ENCODE data around the gene CACNA1F. TPM values are rescaled to one million over a fixed set of nuclear protein-coding genes. Genes with fewer than 3 reads are reported as not detected.

CACNA1F gene
- total RNA-seq, 4 donors from 2014 or later: under 0.01 to 0.42 (median 0.06) TPM

DNA sequence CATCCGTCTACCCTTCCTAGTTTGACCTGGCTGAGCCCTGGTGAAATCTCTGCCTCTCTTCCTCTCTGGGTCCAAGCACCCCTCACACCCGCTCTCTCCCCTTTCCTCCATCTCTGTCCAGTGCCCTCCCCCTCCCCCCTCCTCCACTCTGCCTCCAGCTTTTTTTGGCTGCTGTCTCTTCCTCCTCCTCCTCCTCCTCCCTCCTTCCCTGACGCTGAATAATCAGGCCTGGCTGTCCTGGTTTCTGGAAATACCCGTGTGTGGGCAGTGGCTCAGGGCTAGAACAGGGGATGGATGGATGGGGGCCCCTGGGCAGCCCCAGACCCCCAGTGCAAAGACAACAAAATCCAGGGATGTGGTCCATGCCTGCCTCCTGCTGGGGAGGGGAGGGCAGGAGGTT, 28.4 kb downstream of the CACNA1F start:
- TF ChIP-seq POLR2AphosphoS5 (IDR thresholded peaks at IDR 0.05): no peak
- TF ChIP-seq, protein P1, sequence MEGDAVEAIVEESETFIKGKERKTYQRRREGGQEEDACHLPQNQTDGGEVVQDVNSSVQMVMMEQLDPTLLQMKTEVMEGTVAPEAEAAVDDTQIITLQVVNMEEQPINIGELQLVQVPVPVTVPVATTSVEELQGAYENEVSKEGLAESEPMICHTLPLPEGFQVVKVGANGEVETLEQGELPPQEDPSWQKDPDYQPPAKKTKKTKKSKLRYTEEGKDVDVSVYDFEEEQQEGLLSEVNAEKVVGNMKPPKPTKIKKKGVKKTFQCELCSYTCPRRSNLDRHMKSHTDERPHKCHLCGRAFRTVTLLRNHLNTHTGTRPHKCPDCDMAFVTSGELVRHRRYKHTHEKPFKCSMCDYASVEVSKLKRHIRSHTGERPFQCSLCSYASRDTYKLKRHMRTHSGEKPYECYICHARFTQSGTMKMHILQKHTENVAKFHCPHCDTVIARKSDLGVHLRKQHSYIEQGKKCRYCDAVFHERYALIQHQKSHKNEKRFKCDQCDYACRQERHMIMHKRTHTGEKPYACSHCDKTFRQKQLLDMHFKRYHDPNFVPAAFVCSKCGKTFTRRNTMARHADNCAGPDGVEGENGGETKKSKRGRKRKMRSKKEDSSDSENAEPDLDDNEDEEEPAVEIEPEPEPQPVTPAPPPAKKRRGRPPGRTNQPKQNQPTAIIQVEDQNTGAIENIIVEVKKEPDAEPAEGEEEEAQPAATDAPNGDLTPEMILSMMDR (IDR thresholded peaks at IDR 0.05): no peak
- Histone ChIP-seq H3K9me3 (no peaks in the 10 kb centered on the region), H3K27ac (replicated peaks in 1 of 4) (no peak overlapping the region), H3K27me3 (peaks cover 0 to 11% (median 3%) of the 10 kb centered on the region in 4 donors), H3K36me3 (no peaks in the 10 kb centered on the region), H3K4me1 (peaks cover 2 to 8% (median 7%) of the 10 kb centered on the region in 4 donors), H3K4me3 (no peak overlapping the region)
- WGBS: 55% methylated on average over 4 of the region's 4 CpGs
- intact Hi-C loops (cut with DNase I): loop anchor here (5.0 kb wide), 1 partner anchor 33 kb away; the partner anchor contains the start of gene CCDC22
- no peak for DNase-seq (ENCODE audit: extremely low spot score)

DNA sequence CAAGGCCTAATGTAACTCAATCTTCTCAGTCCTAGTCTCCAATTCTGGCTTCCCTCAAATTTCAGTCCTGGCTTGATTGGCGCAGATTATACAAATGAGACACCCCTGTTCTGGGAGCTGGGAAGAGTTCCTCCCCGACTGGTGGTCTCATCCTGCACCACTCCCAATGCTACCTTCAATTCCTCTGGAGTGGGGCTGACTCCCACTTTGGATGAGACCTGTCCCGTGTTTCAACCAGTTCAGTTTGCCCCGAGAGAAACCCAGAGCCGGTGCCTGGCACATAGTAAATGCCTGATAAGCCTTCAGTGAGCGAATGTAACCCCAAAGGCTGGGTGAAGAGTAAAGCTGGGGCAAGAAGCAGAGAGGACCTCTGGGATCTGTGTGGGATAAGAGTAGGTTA, 29.1 kb downstream of the CACNA1F start:
- WGBS: 84% methylated on average over 6 of the region's 6 CpGs
- Histone ChIP-seq H3K27me3 (peaks cover 0 to 11% (median 0%) of the 10 kb centered on the region in 4 donors), H3K4me3 (no peak overlapping the region), H3K27ac (replicated peaks in 1 of 4) (no peak overlapping the region), H3K9me3 (no peaks in the 10 kb centered on the region), H3K36me3 (no peaks in the 10 kb centered on the region), H3K4me1 (peaks cover 4 to 15% (median 13%) of the 10 kb centered on the region in 4 donors)
- no peak for DNase-seq (ENCODE audit: extremely low spot score)
- TF ChIP-seq POLR2A (IDR thresholded peaks at IDR 0.05; ENCODE audit: low read depth) (no peak), POLR2AphosphoS5 (IDR thresholded peaks at IDR 0.05) (no peak), EP300 (IDR thresholded peaks at IDR 0.05) (no peak)
- TF ChIP-seq, protein P1 (IDR thresholded peaks at IDR 0.05): no peak
- intact Hi-C loops (cut with DNase I): loop anchor here (5.0 kb wide), 1 partner anchor 33 kb away; the partner anchor contains the start of gene CCDC22

DNA sequence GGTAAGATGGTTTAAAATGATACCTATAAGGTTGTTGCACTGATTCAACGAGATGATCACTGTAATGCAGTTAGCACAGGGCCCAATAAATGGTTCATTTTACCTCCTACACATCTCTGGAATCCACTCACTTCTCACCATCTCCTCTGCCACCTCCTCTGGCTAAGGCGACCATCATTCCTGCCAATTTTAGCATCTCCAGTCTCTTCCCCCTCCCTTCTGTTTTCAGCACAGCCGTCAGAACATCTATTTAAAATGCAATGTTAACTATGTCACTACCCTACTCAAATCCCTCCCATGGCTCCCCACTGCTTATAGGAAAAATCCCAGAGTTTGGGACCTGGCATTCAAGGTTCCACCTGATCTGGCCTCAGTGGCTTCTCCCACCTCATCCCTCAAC, 29.6 kb downstream of the CACNA1F start:
- intact Hi-C loops (cut with DNase I): loop anchor here (5.0 kb wide), 1 partner anchor 34 kb away; the partner anchor contains the start of gene CCDC22
- no peak overlapping the region for H3K4me3 ChIP-seq
- no peak overlapping the region for H3K27ac ChIP-seq (replicated peaks in 1 of 4)
- DNase-seq (ENCODE audit: extremely low spot score): no peak
- no peaks in the 10 kb centered on the region for H3K36me3 ChIP-seq
- no peak for TF ChIP-seq POLR2A (IDR thresholded peaks at IDR 0.05; ENCODE audit: low read depth)
- no peak for TF ChIP-seq EP300 (IDR thresholded peaks at IDR 0.05)
- TF ChIP-seq, protein P1 (IDR thresholded peaks at IDR 0.05): no peak
- no peak for TF ChIP-seq POLR2AphosphoS5 (IDR thresholded peaks at IDR 0.05)
- no peaks in the 10 kb centered on the region for H3K9me3 ChIP-seq
- H3K27me3 ChIP-seq: peaks cover 0 to 11% (median 0%) of the 10 kb centered on the region in 4 donors
- H3K4me1 ChIP-seq: peaks cover 4 to 16% (median 13%) of the 10 kb centered on the region in 4 donors
- WGBS: 60% methylated on average over 3 of the region's 3 CpGs

GRCh38 chrX:49202022-49202421, 31.1 kb downstream of the CACNA1F start:
- H3K4me3 ChIP-seq: no peak overlapping the region
- peaks cover 0 to 8% (median 0%) of the 10 kb centered on the region in 4 donors for H3K27me3 ChIP-seq
- H3K27ac ChIP-seq (replicated peaks in 1 of 4): no peak overlapping the region
- no peak for TF ChIP-seq POLR2A (IDR thresholded peaks at IDR 0.05; ENCODE audit: low read depth)
- TF ChIP-seq, protein P1 (IDR thresholded peaks at IDR 0.05): no peak
- no peak for TF ChIP-seq POLR2AphosphoS5 (IDR thresholded peaks at IDR 0.05)
- TF ChIP-seq EP300 (IDR thresholded peaks at IDR 0.05): no peak
- DNase-seq (ENCODE audit: extremely low spot score): no peak
- intact Hi-C loops (cut with DNase I): loop anchor here (5.0 kb wide), 1 partner anchor 35 kb away; the partner anchor contains the start of gene CCDC22
- H3K4me1 ChIP-seq: peaks cover 4 to 16% (median 13%) of the 10 kb centered on the region in 4 donors
- H3K36me3 ChIP-seq: no peaks in the 10 kb centered on the region
- no peaks in the 10 kb centered on the region for H3K9me3 ChIP-seq
- 82% methylated on average over 2 of the region's 2 CpGs for WGBS
